SKM-1 (cell line): ENCODE data around the gene HDAC4.

Source experiments
- DNase-seq: peaks from one replicate; lab custom pipeline; 2025; ENCODE audit not compliant: unreplicated experiment; lab: John Stamatoyannopoulos, UW

The HDAC4 gene

GRCh38 chr2:239398521-239398921 is 2.3 kb downstream of the HDAC4 start:
- DNase-seq, result peak; percentile 3

- DNase-seq, result no peak
Measured at GRCh38 chr2:239397931-239398471, 2.8 kb downstream of the HDAC4 start.

- DNase-seq, result no peak
Measured at GRCh38 chr2:239396881-239397681, 3.7 kb downstream of the HDAC4 start.

GRCh38 chr2:239395524-239395923 is 5.3 kb downstream of the HDAC4 start:
- no peak for DNase-seq

- DNase-seq, result no peak
Measured at GRCh38 chr2:239394978-239395377, 5.8 kb downstream of the HDAC4 start.

- DNase-seq, result no peak
Measured at GRCh38 chr2:239394346-239394945, 6.4 kb downstream of the HDAC4 start.

GRCh38 chr2:239393941-239394340 is 6.9 kb downstream of the HDAC4 start:
- no peak for DNase-seq

GRCh38 chr2:239393388-239393940 is 7.4 kb downstream of the HDAC4 start:
- no peak for DNase-seq

GRCh38 chr2:239392688-239393387 is 8.0 kb downstream of the HDAC4 start:
- no peak for DNase-seq

GRCh38 chr2:239392072-239392357 is 8.8 kb downstream of the HDAC4 start:
- DNase-seq, result no peak

GRCh38 chr2:239391286-239392071 is 9.3 kb downstream of the HDAC4 start:
- DNase-seq, result no peak

- no peak for DNase-seq
Measured at GRCh38 chr2:239390546-239391285, 10.1 kb downstream of the HDAC4 start.

GRCh38 chr2:239389414-239390329 is 11.1 kb downstream of the HDAC4 start:
- no peak for DNase-seq

GRCh38 chr2:239388236-239389151 is 12.3 kb downstream of the HDAC4 start:
- DNase-seq, result no peak

- DNase-seq, result no peak
Measured at GRCh38 chr2:239387811-239388210, 13.0 kb downstream of the HDAC4 start.

GRCh38 chr2:239386872-239387445 is 13.9 kb downstream of the HDAC4 start:
- no peak for DNase-seq

- DNase-seq, result no peak
Measured at GRCh38 chr2:239386001-239386670, 14.7 kb downstream of the HDAC4 start.
